ENCODE data around the gene KCNQ5.

The KCNQ5 gene

GRCh38 chr6:72740135-72740534, 118.3 kb downstream of the KCNQ5 start:
- no peak for DNase-seq (ENCODE audit: low read depth in 2 of 2)

- no peak for DNase-seq (ENCODE audit: low read depth in 2 of 2)
These were observed 119.2 kb downstream of the KCNQ5 start for GRCh38 chr6:72741083-72741482.

GRCh38 chr6:72742001-72742673, 120.3 kb downstream of the KCNQ5 start:
- no peak for DNase-seq (ENCODE audit: low read depth in 2 of 2)

- no peak for DNase-seq (ENCODE audit: low read depth in 2 of 2)
These were observed 124.4 kb downstream of the KCNQ5 start for GRCh38 chr6:72746276-72746675.

- DNase-seq (ENCODE audit: low read depth in 2 of 2), result no peak
These were observed 126.9 kb downstream of the KCNQ5 start for GRCh38 chr6:72748759-72749158.

GRCh38 chr6:72755752-72756151, 133.9 kb downstream of the KCNQ5 start:
- DNase-seq (ENCODE audit: low read depth in 2 of 2), result no peak

- no peak for DNase-seq (ENCODE audit: low read depth in 2 of 2)
These were observed 135.2 kb downstream of the KCNQ5 start for GRCh38 chr6:72757048-72757447.

GRCh38 chr6:72757926-72758325, 136.1 kb downstream of the KCNQ5 start:
- DNase-seq (ENCODE audit: low read depth in 2 of 2), result no peak

GRCh38 chr6:72758901-72759300, 137.0 kb downstream of the KCNQ5 start:
- no peak for DNase-seq (ENCODE audit: low read depth in 2 of 2)

- DNase-seq (ENCODE audit: low read depth in 2 of 2), result no peak
These were observed 138.4 kb downstream of the KCNQ5 start for GRCh38 chr6:72760114-72760793.

- no peak for DNase-seq (ENCODE audit: low read depth in 2 of 2)
These were observed 139.9 kb downstream of the KCNQ5 start for GRCh38 chr6:72761761-72762160.

GRCh38 chr6:72769459-72770125, 147.7 kb downstream of the KCNQ5 start:
- no peak for DNase-seq (ENCODE audit: low read depth in 2 of 2)

GRCh38 chr6:72770959-72771358, 149.1 kb downstream of the KCNQ5 start:
- DNase-seq (ENCODE audit: low read depth in 2 of 2), result no peak

GRCh38 chr6:72776456-72776855, 154.6 kb downstream of the KCNQ5 start:
- DNase-seq (ENCODE audit: low read depth in 2 of 2), result no peak

- no peak for DNase-seq (ENCODE audit: low read depth in 2 of 2)
These were observed 159.8 kb downstream of the KCNQ5 start for GRCh38 chr6:72781624-72782023.

- no peak for DNase-seq (ENCODE audit: low read depth in 2 of 2)
These were observed 161.2 kb downstream of the KCNQ5 start for GRCh38 chr6:72783035-72783434.

- DNase-seq (ENCODE audit: low read depth in 2 of 2), result no peak
These were observed 161.8 kb downstream of the KCNQ5 start for GRCh38 chr6:72783666-72784065.

GRCh38 chr6:72784071-72784470, 162.2 kb downstream of the KCNQ5 start:
- no peak for DNase-seq (ENCODE audit: low read depth in 2 of 2)

- no peak for DNase-seq (ENCODE audit: low read depth in 2 of 2)
These were observed 162.7 kb downstream of the KCNQ5 start for GRCh38 chr6:72784581-72784980.

GRCh38 chr6:72787391-72788031, 165.6 kb downstream of the KCNQ5 start:
- DNase-seq (ENCODE audit: low read depth in 2 of 2), result no peak

- DNase-seq (ENCODE audit: low read depth in 2 of 2), result no peak
These were observed 166.3 kb downstream of the KCNQ5 start for GRCh38 chr6:72788188-72788587.

- no peak for DNase-seq (ENCODE audit: low read depth in 2 of 2)
These were observed 167.3 kb downstream of the KCNQ5 start for GRCh38 chr6:72789145-72789544.

- DNase-seq (ENCODE audit: low read depth in 2 of 2), result no peak
These were observed 170.8 kb downstream of the KCNQ5 start for GRCh38 chr6:72792692-72793091.
